ENCODE data around the gene KCNRG.

- TF ChIP-seq CTCF (conservative IDR thresholded peaks at IDR 0.05; ENCODE audit: low read length) (no peak), EZH2phosphoT487 (IDR thresholded peaks at IDR 0.05; ENCODE audit: borderline replicate concordance) (no peak)
These were observed 19.6 kb upstream of the KCNRG start for GRCh38 chr13:49995625-49996101.
